Activated CD8-positive, alpha-beta T cell treated with anti-CD3 and anti-CD28 coated beads for 36 hours (primary cell): ENCODE measurements around the gene INPP5K. TPM values are rescaled to one million over a fixed set of nuclear protein-coding genes. Genes with fewer than 3 reads are reported as not detected.

Experiments
- ATAC-seq: fragments of 200-7000 bp; cut with Tn5 transposase; one replicate; pipeline ENCODE4 v1.10.0; 2021; ENCODE audit warnings: mild to moderate bottlenecking, moderate library complexity
- CTCF ChIA-PET: fragments of 350-600 bp; sonication (Branson Sonifier 250); formaldehyde crosslinking; loops from one replicate; lab custom pipeline; 2021; ENCODE audit warnings: antibody characterized with exemption; lab: Charles Lee
- POLR2A ChIA-PET: fragments of 350-600 bp; sonication (Branson Sonifier 250); formaldehyde crosslinking; loops from one replicate; lab custom pipeline; 2021; ENCODE audit warnings: antibody characterized with exemption; lab: Charles Lee
- DNase-seq: peaks from one replicate; pipeline ENCODE4 v3.0.0-alpha.2; 2020
- H3K27ac Mint-ChIP-seq: one replicate; pipeline ENCODE4 v1.8.0; 2021; ENCODE audit warnings: mild to moderate bottlenecking, mixed read lengths
- H3K27me3 Mint-ChIP-seq: one replicate; pipeline ENCODE4 v1.8.0; 2021; ENCODE audit warnings: mixed read lengths
- H3K36me3 Mint-ChIP-seq: one replicate; pipeline ENCODE4 v1.8.0; 2021; ENCODE audit warnings: low read depth, mixed read lengths
- H3K4me1 Mint-ChIP-seq: one replicate; pipeline ENCODE4 v1.8.0; 2021; ENCODE audit warnings: low read depth, mixed read lengths
- H3K4me3 Mint-ChIP-seq: one replicate; pipeline ENCODE4 v1.8.0; 2021; ENCODE audit warnings: mild to moderate bottlenecking, moderate library complexity, mixed read lengths
- H3K9me3 Mint-ChIP-seq: one replicate; pipeline ENCODE4 v1.8.0; 2021; ENCODE audit warnings: mixed read lengths
- CTCF ChIP-seq: fragments of 200-600 bp; IDR thresholded peaks from one replicate; pipeline ENCODE4 v1.8.0; 2022; ENCODE audit warnings: antibody characterized with exemption, mild to moderate bottlenecking
- intact Hi-C: fragments of 100-400 bp; cut with micrococcal nuclease; formaldehyde crosslinking; loops from one replicate; pipeline ENCODE4 v1.10.0; 2022
- total RNA-seq, 2 experiments: library from RNA; stranded (reverse); gene quantifications; one replicate each; pipeline ENCODE4 v1.2.3, GENCODE V29; 2021

The INPP5K gene
- total RNA-seq, 2 experiments from 2014 or later = 16.5 to 16.7 TPM

GRCh38 chr17:1487939-1488825 lies 28.2 kb downstream of the INPP5K start:
- no peak for TF ChIP-seq CTCF
- Mint-ChIP-seq H3K4me1 (peaks cover 23% of the 10 kb centered on the region), H3K36me3 (no peaks in the 10 kb centered on the region), H3K9me3 (no peaks in the 10 kb centered on the region), H3K27ac (peak overlapping the region; percentile 64), H3K27me3 (peaks cover 4% of the 10 kb centered on the region), H3K4me3 (peak overlapping the region; percentile 71)
- DNase-seq (peak; percentile 61), ATAC-seq (peak; percentile 18)
- intact Hi-C loops = no loop called here
- ChIA-PET CTCF (interaction anchor here (0.9 to 1.3 kb wide), 7 partner anchors 8 to 123 kb away, joined by 3 to 4 read pairs (median 3); partner anchors contain the start of genes INPP5K and PITPNA), POLR2A (interaction anchor here (0.9 to 2.0 kb wide), 5 partner anchors 28 to 848 kb away, joined by 3 to 7 read pairs (median 4); partner anchors contain the start of genes INPP5K, TSR1 and YWHAE)

- intact Hi-C loops = no loop called here
- POLR2A ChIA-PET = interaction anchor here (1.0 to 2.0 kb wide), 5 partner anchors 13 to 90 kb away, joined by 3 to 7 read pairs (median 4); partner anchors contain the start of gene INPP5K
These were observed 29.4 kb downstream of the INPP5K start for GRCh38 chr17:1486802-1487695.

GRCh38 chr17:1485423-1486376 lies 30.7 kb downstream of the INPP5K start:
- TF ChIP-seq CTCF = no peak
- intact Hi-C loops = no loop called here
- ChIA-PET POLR2A (interaction anchor here (1.0 to 1.1 kb wide), 2 partner anchors 12 to 23 kb away, joined by 4 to 6 read pairs; no protein-coding TSS in a partner anchor), CTCF (interaction anchor here (1.0 to 1.3 kb wide), 5 partner anchors 31 to 144 kb away, joined by 3 to 6 read pairs (median 3); partner anchors contain the start of gene INPP5K)
- ATAC-seq = peak; percentile 37
- peaks cover 2% of the 10 kb centered on the region for H3K27me3 Mint-ChIP-seq
- H3K27ac Mint-ChIP-seq = no peak overlapping the region
- DNase-seq = peak; percentile 73
- no peaks in the 10 kb centered on the region for H3K36me3 Mint-ChIP-seq
- peak overlapping the region; percentile 71 for H3K4me3 Mint-ChIP-seq
- H3K9me3 Mint-ChIP-seq = no peaks in the 10 kb centered on the region
- H3K4me1 Mint-ChIP-seq = peaks cover 19% of the 10 kb centered on the region

More at GRCh38 chr17:1486802-1487695, 29.4 kb downstream of the INPP5K start:
- Mint-ChIP-seq H3K4me3 (peak overlapping the region; percentile 71), H3K27me3 (peaks cover 3% of the 10 kb centered on the region), H3K27ac (peak overlapping the region; percentile 79), H3K36me3 (no peaks in the 10 kb centered on the region), H3K9me3 (no peaks in the 10 kb centered on the region), H3K4me1 (peaks cover 22% of the 10 kb centered on the region)
- peak; percentile 92 for DNase-seq
- CTCF ChIA-PET = interaction anchor here (0.9 to 1.1 kb wide), 4 partner anchors 9 to 122 kb away, joined by 3 to 4 read pairs (median 3); no protein-coding TSS in a partner anchor
- TF ChIP-seq CTCF = no peak
- peak; percentile 51 for ATAC-seq
